HEK293 (cell line): Measurements from ENCODE around the gene TKT.
A peak's percentile ranks its signal among the peaks of the same experiment; 100 is the strongest.

ENCODE experiments used
- CTCF ChIA-PET: fragments of 350-600 bp; formaldehyde crosslinking; extraction: SDS; loops from one replicate; lab custom pipeline; 2021; ENCODE audit warnings: antibody characterized with exemption; lab: Yijun Ruan, JAX
- POLR2A ChIA-PET: fragments of 300-600 bp; formaldehyde crosslinking; extraction: SDS; loops from one replicate; lab custom pipeline; 2020; ENCODE audit warnings: antibody characterized with exemption, inconsistent platforms; lab: Yijun Ruan, JAX
- H3K27ac ChIP-seq: fragments of 200-500 bp; sonication (Bioruptor generic); 2 replicates; pipeline ENCODE4 v1.5.1; 2014; ENCODE audit warnings: low read depth, low read length, control low read depth, inconsistent platforms; ENCODE audit errors: extremely low read depth
- H3K36me3 ChIP-seq, 2 experiments: fragments of 200-500 bp in 1 of 2; sonication (Bioruptor generic) in 1 of 2; 1 replicate in 1 of 2; 2 replicates in 1 of 2; pipeline ENCODE4 v1.5.1; 2014 to 2017; ENCODE audit warnings: inconsistent platforms in 2 of 2, low read length in 2 of 2; ENCODE audit not compliant: control insufficient read depth in 2 of 2, insufficient read depth in 1 of 2
- H3K4me1 ChIP-seq: fragments of 200-500 bp; sonication (Bioruptor generic); 2 replicates; pipeline ENCODE4 v1.5.1; 2014; ENCODE audit warnings: mild to moderate bottlenecking, low read length, inconsistent platforms; ENCODE audit not compliant: control insufficient read depth, insufficient read depth
- H3K4me3 ChIP-seq: 2 replicates; pipeline ENCODE4 v1.5.1; 2011; ENCODE audit warnings: low read depth, mild to moderate bottlenecking, control low read depth, low read length, moderate library complexity
- H3K9me3 ChIP-seq: fragments of 200-500 bp; sonication (Bioruptor generic); 2 replicates; pipeline ENCODE4 v1.5.1; 2014; ENCODE audit warnings: low read depth, low read length, inconsistent platforms; ENCODE audit not compliant: control insufficient read depth, insufficient read depth
- BCL11A ChIP-seq: fragments of 450-650 bp; formaldehyde crosslinking; IDR thresholded peaks from 2 replicates; pipeline ENCODE4 v1.5.1; 2016; ENCODE audit warnings: low read depth, missing biosample characterization, missing genetic modification characterization
- BCL11B ChIP-seq: fragments of 450-650 bp; formaldehyde crosslinking; IDR thresholded peaks from 2 replicates; pipeline ENCODE4 v1.5.1; 2016; ENCODE audit warnings: low read depth, missing biosample characterization, missing genetic modification characterization
- GLIS1 ChIP-seq: fragments of 450-650 bp; formaldehyde crosslinking; IDR thresholded peaks from 2 replicates; pipeline ENCODE4 v1.5.1; 2016; ENCODE audit warnings: missing biosample characterization, missing genetic modification characterization
- OSR2 ChIP-seq: fragments of 450-650 bp; formaldehyde crosslinking; IDR thresholded peaks from 2 replicates; pipeline ENCODE4 v1.5.1; 2016; ENCODE audit warnings: missing biosample characterization, missing genetic modification characterization
- YY1 ChIP-seq: fragments of 450-650 bp; formaldehyde crosslinking; IDR thresholded peaks from 2 replicates; pipeline ENCODE4 v1.5.1; 2018; ENCODE audit warnings: missing biosample characterization, missing genetic modification characterization
- ZBTB10 ChIP-seq: fragments of 450-650 bp; formaldehyde crosslinking; IDR thresholded peaks from 2 replicates; pipeline ENCODE4 v1.5.1; 2016; ENCODE audit warnings: missing biosample characterization, missing genetic modification characterization
- ZBTB20 ChIP-seq: fragments of 450-650 bp; formaldehyde crosslinking; IDR thresholded peaks from 2 replicates; pipeline ENCODE4 v1.5.1; 2016; ENCODE audit warnings: missing biosample characterization, missing genetic modification characterization
- ZFHX2 ChIP-seq: fragments of 450-650 bp; formaldehyde crosslinking; conservative IDR thresholded peaks from 2 replicates; pipeline ENCODE4 v1.5.1; 2016; ENCODE audit warnings: missing biosample characterization, missing genetic modification characterization
- ZIC2 ChIP-seq: fragments of 450-650 bp; formaldehyde crosslinking; IDR thresholded peaks from 2 replicates; pipeline ENCODE4 v1.5.1; 2016; ENCODE audit warnings: missing biosample characterization, missing genetic modification characterization
- ZNF138 ChIP-seq: fragments of 450-650 bp; formaldehyde crosslinking; IDR thresholded peaks from 2 replicates; pipeline ENCODE4 v1.5.1; 2016; ENCODE audit warnings: missing biosample characterization, missing genetic modification characterization, borderline replicate concordance
- ZNF280D ChIP-seq: fragments of 450-650 bp; formaldehyde crosslinking; IDR thresholded peaks from 2 replicates; pipeline ENCODE4 v1.5.1; 2016; ENCODE audit warnings: missing biosample characterization, missing genetic modification characterization
- ZNF366 ChIP-seq: fragments of 450-650 bp; formaldehyde crosslinking; conservative IDR thresholded peaks from 2 replicates; pipeline ENCODE4 v1.5.1; 2016; ENCODE audit warnings: missing biosample characterization, missing genetic modification characterization
- ZNF610 ChIP-seq: fragments of 450-650 bp; formaldehyde crosslinking; IDR thresholded peaks from 2 replicates; pipeline ENCODE4 v1.5.1; 2016; ENCODE audit warnings: missing biosample characterization, missing genetic modification characterization, borderline replicate concordance
- ZNF670 ChIP-seq: fragments of 450-650 bp; formaldehyde crosslinking; IDR thresholded peaks from 2 replicates; pipeline ENCODE4 v1.5.1; 2016; ENCODE audit warnings: missing biosample characterization, missing genetic modification characterization, low read depth
- ZNF791 ChIP-seq: fragments of 450-650 bp; formaldehyde crosslinking; IDR thresholded peaks from 2 replicates; pipeline ENCODE4 v1.5.1; 2016; ENCODE audit warnings: missing biosample characterization, missing genetic modification characterization
- ZNF792 ChIP-seq: fragments of 450-650 bp; formaldehyde crosslinking; IDR thresholded peaks from 2 replicates; pipeline ENCODE4 v1.5.1; 2016; ENCODE audit warnings: missing biosample characterization, missing genetic modification characterization
- ZSCAN5A ChIP-seq: fragments of 450-650 bp; formaldehyde crosslinking; IDR thresholded peaks from 2 replicates; pipeline ENCODE4 v1.5.1; 2016; ENCODE audit warnings: missing biosample characterization, missing genetic modification characterization

Gene TKT

GRCh38 chr3:53224536-53224935 lies 31.3 kb downstream of the TKT start:
- ChIA-PET CTCF (no interaction called here), POLR2A (no interaction called here)
- Histone ChIP-seq H3K4me3 (no peak overlapping the region), H3K4me1 (no peaks in the 10 kb centered on the region), H3K27ac (no peak overlapping the region), H3K9me3 (no peaks in the 10 kb centered on the region), H3K36me3 (peaks cover 0 to 77% of the 10 kb centered on the region in 2 experiments; a peak in 2 of 3 replicates)
- TF ChIP-seq ZNF138 (tag by site-specific recombination): no peak
- 0 out of 2 replicates have a peak, but pooled peaks have one; percentile 18 for TF ChIP-seq GLIS1

- Histone ChIP-seq H3K4me1 (no peaks in the 10 kb centered on the region), H3K27ac (no peak overlapping the region), H3K36me3 (peaks cover 0 to 72% of the 10 kb centered on the region in 2 experiments; a peak in 2 of 3 replicates), H3K4me3 (no peak overlapping the region), H3K9me3 (no peaks in the 10 kb centered on the region)
- ChIA-PET POLR2A (no interaction called here), CTCF (no interaction called here)
- no peak for TF ChIP-seq OSR2 (tag by site-specific recombination)
Observed at GRCh38 chr3:53224026-53224425, 31.8 kb downstream of the TKT start.

GRCh38 chr3:53223541-53223966 lies 32.3 kb downstream of the TKT start:
- ChIA-PET POLR2A (no interaction called here), CTCF (interaction anchor here (0.7 kb wide), 1 partner anchor 29 kb away, joined by 3 read pairs; no protein-coding TSS in a partner anchor)
- Histone ChIP-seq H3K4me3 (no peak overlapping the region), H3K36me3 (peaks cover 0 to 67% of the 10 kb centered on the region in 2 experiments; a peak in 2 of 3 replicates), H3K4me1 (no peaks in the 10 kb centered on the region), H3K9me3 (no peaks in the 10 kb centered on the region), H3K27ac (no peak overlapping the region)
- TF ChIP-seq ZNF791 (tag by site-specific recombination) (no peak), ZNF670 (no peak), ZIC2 (no peak), ZBTB10 (tag by site-specific recombination) (no peak), ZFHX2 (tag by site-specific recombination) (no peak), ZBTB20 (tag by site-specific recombination) (no peak), YY1 (tag by site-specific recombination) (no peak), BCL11A (tag by site-specific recombination) (no peak), ZNF792 (tag by site-specific recombination) (no peak), ZNF366 (no peak), BCL11B (tag by site-specific recombination) (no peak), ZNF610 (tag by site-specific recombination) (no peak), ZSCAN5A (tag by site-specific recombination) (no peak), ZNF280D (tag by site-specific recombination) (no peak)
